ENCODE measurements around the gene SYT3. TPM values are rescaled to one million over a fixed set of nuclear protein-coding genes. Genes with fewer than 3 reads are reported as not detected.
"Not testable (repeated sequence)": the region's sequence is repeated elsewhere in the genome, so short reads cannot be mapped to it uniquely, and the experiment has no call there.

SYT3 gene
- total RNA-seq, 1 experiment from 2014 or later, result not detected

DNA sequence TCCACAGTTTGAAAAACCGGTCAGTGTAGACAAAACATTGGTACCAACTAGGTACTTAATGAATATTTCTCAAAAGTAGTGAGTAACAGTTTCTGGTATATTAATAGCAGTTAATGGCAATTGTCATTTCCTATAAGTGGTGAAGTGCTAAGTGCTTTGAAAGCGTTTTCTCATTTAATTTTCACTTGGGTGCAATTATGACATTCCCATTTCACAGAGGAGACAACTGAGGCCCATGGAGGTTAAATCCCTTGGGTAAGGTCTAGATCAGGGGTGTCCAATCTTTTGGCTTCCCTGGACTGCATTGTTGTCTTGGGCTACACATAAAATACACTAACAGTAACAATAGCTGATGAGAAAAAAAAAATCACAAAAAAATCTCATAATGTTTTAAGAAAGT is 687 bp upstream of the SYT3 start:
- DNase-seq (ENCODE audit: low spot score), result no peak

- no peak for DNase-seq (ENCODE audit: low spot score)
Measured at GRCh38 chr19:50638600-50638999, 1.1 kb downstream of the SYT3 start.

DNA sequence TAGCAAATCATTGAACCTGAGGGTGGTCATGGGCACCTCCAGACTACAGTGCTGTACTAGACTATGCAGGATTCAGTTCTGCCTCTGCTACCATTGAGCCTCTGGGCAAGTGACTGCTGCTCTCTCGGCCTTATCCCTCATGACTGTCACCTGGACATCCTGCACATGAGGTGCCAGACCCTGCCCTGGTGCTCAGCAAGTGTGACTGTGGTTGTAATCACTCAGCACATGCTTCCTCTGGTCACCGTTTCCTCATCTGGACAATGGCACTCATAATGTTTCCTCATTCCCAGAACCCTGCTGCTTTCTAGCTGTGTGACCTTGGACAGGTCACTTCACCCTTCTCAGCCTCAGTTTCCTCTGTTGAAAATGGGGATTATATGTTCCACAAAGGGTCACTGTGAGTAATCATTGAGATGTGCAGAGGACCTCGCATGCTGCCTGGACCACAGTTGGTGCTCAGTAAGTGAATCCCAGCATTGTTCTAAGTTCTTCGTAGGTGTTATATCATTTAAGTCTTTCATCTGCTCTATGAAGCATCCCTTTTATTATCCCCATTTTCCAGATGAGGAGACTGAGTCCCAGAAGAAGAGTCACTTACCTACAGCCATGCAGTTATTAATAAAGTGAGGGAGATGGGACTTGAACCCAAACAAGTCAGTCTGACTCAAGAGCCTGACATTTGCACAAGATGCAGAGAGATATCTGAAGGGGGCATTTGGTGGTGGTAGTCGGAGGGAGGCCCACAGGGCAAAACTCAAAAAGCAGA is 3.2 kb downstream of the SYT3 start:
- DNase-seq (ENCODE audit: low spot score), result no peak

DNA sequence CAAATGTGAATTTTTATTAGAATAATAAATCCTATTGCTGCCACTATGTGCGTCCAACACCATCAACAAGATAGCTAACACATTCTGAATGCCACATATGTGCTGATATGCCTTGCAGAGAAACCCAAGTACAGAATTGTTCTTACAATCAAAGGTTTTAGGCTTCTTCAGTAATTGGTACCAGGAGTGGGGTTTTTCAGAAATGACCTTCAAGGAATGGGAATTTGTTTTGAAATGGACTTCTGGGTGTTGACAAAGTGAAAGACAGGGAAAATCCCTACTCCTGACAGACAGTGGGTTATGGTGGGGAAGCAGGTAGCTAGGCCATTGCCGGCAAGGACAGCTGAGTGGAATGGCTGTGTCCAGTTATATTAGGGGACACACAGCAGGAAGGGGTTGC is 5.7 kb downstream of the SYT3 start:
- DNase-seq (ENCODE audit: low spot score), result no peak

- no peak for DNase-seq (ENCODE audit: low spot score)
Measured at GRCh38 chr19:50633359-50633758, 6.3 kb downstream of the SYT3 start.

- no peak for DNase-seq (ENCODE audit: low spot score)
Measured at GRCh38 chr19:50632151-50632835, 7.4 kb downstream of the SYT3 start.

DNA sequence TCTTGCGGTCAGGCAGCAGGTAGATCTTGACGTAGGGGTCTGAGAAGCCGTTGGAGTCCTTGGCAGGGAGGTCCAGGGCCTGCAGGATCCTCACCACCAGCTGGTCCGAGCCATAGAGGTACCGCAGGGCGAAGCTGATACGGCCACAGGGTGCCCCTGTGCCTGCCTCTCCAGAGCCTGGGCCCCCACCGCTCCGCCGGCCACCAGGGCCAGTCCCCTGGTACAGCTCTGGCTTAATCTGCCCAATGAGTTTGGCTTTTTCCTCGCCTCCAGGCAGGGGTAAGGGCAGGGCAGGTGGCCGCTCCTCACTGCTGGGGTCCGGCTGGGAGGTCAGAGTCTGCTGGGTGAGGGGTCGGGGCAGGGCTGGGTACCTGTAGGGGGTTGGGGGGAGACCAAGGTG is 9.9 kb downstream of the SYT3 start:
- DNase-seq (ENCODE audit: low spot score), result no peak

DNA sequence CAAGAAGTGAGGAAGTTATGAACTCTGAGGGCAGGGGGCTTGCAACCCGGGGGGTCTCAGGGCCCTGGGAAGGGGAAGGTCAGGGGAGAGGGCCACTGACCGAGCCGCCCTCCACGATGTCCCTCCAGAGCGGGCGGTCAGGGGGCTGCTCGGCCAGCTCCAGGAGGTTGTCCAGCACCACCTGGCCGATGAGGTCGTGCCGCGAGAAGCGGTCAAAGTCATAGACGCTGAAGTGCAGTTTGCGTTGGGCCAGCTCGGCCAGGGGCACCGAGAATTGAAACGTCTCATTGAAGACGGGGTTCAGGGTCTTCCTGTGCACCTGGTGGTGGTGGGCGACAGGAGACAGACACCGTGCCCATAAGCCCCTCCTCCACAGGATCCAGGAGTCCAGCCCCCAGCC is 10.5 kb downstream of the SYT3 start:
- DNase-seq (ENCODE audit: low spot score), result no peak

DNA sequence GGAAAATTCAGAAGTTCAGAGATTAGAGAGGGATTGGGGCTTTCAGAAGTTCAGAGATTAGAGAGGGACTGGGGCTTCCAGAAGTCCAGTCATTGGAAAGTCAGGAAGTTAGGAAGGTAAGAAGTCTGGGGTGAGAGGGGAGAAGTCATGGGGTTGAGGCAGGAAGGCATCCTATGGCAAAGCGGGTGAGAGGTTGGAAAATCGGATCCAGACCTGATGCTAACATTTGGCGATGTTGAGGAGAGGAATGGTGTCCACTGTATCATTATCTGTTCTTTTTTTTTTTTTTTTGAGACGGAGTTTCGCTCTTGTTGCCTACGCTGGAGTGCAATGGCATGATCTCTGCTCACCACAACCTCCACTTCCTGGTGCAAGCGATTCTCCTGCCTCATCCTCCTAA is 11.1 kb downstream of the SYT3 start:
- no peak for DNase-seq (ENCODE audit: low spot score)

DNA sequence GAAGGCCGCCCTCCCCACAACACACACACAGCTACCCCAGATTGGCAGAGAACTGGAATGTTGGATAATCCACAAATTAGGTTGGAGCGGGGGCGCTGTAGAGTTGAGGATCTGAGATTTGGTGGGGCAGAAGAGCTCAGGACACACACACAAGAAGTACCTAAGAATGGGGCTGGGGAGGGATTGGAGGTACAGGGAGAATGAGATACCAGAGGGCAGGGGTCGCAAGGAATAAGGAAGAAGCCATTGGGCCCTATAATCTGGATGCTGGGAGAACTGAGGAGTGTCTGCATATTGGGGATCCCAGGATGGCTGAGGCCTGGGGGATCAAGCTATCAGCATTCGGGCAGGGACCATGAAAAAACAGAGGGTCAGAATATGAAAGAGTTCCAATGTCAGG is 11.5 kb downstream of the SYT3 start:
- no peak for DNase-seq (ENCODE audit: low spot score)

DNA sequence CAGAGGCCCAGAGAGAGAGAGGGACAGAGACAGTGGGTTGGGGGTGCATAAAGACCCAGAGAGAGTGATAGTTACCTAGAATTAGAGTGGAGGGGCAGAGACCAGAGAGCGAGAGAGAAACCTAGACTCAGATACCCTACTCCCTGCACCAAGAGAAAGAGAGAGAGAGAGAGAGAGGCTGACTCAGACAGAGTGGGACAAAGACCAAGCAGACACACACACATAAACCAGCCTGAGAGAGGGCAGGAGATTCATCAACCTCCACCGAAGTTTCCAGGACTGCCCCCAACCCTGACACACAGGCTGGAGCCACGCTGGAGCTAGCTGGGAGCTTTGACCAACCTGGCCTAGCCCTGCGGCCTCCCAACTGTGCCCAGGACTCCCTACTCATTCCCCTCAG is 12.9 kb downstream of the SYT3 start:
- DNase-seq (ENCODE audit: low spot score), result no peak

GRCh38 chr19:50626011-50626410 is 13.7 kb downstream of the SYT3 start:
- no peak for DNase-seq (ENCODE audit: low spot score)

DNA sequence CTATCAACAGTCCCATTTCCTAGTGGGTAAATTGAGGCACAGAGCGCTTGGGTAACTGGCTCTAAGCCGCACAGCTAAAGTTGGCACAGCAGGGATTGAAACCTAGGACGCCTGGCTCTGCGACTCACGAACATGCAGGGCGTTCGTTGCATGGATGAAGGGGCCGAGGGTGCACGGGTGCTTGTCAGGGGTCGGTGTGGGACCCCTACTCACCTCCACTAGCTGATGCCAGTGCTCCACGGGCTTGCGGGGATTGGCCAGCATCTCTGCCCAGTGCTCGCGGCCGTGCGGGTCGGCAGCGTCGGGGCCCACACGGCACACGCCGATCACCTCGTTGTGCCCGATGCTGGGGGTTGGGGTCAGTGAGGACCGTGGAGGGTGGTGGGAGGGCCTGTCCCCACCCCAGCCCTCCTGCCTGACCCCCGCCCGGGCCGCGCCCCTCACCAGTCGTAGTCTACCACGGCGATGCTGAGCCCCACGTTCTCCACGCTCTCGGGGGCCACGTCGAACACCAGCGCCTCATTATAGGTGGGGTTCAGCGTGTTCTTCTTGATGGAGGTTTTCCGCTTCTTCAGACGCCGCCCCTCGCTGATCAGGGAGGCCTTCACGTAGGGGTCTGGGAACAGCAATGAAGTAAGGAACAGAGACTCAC is 14.6 kb downstream of the SYT3 start:
- DNase-seq (ENCODE audit: low spot score), result no peak

- DNase-seq (ENCODE audit: low spot score), result not testable (repeated sequence)
Measured at GRCh38 chr19:50620394-50620906, 19.2 kb downstream of the SYT3 start.

- DNase-seq (ENCODE audit: low spot score), result not testable (repeated sequence)
Measured at GRCh38 chr19:50619184-50619583, 20.5 kb downstream of the SYT3 start.

GRCh38 chr19:50618379-50618778 is 21.3 kb downstream of the SYT3 start:
- not testable (repeated sequence) for DNase-seq (ENCODE audit: low spot score)

DNA sequence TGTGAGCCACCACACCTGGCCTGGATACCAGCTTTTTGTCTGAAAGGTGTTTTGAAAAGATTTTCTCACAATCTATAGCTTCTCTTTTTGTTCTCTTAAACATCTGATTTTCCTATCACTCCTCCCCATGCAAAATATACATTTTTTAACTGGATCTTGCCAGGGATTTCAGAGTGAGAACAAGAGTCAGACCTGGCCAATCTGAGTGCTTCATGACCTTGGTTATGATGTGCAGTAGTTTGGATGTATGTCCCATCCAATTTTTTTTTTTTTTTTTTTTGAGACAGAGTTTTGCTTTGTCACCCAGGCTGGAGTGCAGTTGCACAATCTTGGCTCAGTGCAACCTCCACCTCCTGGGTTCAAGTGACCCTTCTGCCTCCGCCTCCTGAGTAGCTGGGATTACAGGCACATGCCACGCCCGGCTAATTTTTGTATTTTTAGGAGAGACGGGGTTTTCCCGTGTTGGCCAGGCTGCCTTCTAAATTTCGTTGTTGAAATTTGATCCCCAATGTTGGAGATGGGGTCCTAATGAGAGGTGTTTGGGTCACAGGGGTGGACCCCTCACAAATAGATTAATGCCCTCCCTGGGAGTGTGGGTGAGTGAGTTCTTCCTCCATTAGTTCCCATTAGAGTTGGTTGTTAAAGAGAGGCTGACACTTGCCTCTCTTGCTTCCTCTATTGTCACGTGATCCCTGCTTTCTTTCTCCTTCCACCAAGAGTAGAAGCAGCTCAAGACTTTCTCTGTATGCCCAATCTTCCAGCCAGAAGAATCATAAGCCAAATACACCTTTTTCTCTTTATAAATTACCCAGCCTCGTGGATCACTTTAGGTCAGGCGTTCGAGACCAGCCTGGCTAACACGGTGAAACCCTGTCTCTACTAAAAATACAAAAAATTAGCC is 26.9 kb downstream of the SYT3 start:
- not testable (repeated sequence) for DNase-seq (ENCODE audit: low spot score)

- no peak for DNase-seq (ENCODE audit: low spot score)
Measured at GRCh38 chr19:50607874-50608785, 31.6 kb downstream of the SYT3 start.

DNA sequence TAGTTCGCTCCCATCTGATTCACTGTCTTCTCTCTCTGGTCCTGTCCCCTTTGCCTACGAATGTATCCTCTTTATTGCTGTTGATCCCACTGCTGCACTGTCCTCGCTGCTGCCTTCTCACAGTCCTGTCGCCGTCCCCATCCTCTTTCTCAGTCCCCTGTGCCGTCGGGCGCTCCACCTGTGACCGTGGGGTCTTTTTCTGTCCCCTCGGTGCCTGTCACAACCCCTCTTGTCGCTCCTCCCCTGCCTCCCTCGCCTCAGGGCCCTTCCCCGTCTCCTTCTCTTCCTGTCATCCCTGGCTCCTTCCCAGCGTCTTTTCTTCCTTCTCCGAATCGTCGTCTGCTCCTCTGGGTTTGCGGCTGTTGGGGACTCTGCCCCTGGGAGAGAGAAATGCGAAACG is 32.3 kb downstream of the SYT3 start:
- no peak for DNase-seq (ENCODE audit: low spot score)

DNA sequence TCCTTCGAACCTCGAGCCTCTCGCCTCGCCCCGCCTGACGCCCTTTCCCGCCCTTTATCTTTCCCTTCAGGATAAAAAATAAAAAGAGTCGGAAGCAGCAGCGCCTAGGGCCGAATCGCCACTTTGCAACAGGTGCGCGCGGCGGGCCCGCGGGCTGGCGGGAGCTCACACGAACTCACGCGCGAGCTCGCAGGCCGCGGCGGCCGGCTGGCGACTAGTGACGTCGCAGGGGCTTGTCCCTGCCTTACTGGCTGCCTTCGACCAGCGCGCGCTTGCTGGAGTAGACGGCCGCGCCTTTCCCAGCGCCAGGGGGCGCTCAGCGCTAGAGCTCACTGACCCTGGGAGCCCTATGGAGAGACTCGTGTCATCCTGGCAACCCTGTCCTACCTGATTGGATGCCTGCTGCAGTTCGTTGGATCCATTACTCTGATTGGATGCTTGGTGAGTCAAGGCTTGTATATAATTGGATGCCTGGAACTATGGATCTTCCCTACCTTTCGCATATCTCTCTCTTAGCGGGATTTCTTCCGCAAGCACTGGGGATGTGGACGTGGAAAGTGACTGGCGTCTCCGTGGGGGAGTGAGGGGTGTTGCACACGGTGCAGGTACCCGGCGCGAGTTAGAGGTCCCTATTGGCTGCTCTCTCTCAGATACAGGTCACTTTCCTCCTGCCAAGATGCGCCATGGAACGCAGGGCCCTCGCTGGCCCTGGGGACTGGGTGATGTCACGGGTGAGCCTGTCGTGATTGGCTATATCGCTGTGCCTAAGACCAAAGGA is 33.4 kb downstream of the SYT3 start:
- not testable (repeated sequence) for DNase-seq (ENCODE audit: low spot score)

Measured in HT-29 (cell line).